GM12874 (cell line): ENCODE data around the gene PRAC1.

Experiments
- TF ChIP-seq, protein P1 (sequence below): IDR thresholded peaks from 2 replicates; pipeline ENCODE4 v1.5.1; 2011; ENCODE audit warnings: low read depth, mild to moderate bottlenecking, control low read depth, low read length, moderate library complexity; ENCODE audit not compliant: insufficient read depth

The PRAC1 gene

DNA sequence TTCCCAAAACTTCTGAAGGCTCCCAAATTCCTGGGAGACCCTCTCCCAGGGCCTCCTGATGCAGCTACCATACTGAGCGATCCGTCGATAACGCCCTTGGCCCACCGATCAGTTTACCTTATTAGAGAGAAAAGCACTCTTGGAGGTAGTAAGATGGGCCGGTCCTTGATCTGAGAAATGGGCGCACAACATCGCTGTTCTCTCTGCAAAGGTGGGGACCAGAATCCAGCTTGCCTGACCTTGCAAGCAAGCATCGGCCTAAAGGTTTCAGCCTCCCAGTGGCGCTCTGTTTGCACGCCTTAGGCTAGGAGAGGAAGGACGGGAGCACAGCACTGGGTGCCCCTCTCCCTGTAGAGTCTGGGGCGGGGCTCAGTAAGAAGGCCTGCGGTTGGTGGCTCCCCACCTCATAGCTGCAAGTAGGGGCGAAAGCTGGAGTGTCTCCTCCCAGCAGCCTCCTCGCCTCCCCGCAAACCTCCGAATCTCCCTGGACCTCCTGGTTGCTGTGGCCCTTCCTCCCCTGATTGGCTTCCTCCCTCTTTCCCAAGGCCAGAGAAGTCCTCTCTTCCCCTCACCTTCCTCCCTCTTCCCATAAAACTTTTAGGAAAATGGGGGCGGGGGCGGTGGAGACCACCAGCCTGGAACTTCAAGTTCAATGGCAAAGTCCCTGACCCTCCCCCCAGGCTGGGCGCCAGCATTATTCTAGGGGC lies at the start of gene PRAC1:
Gene PRAC1 (minus strand): TSS at position 318 of the 707 bp plus-strand sequence. CDS start 126 bp downstream, at position 192.
- TF ChIP-seq, protein P1, sequence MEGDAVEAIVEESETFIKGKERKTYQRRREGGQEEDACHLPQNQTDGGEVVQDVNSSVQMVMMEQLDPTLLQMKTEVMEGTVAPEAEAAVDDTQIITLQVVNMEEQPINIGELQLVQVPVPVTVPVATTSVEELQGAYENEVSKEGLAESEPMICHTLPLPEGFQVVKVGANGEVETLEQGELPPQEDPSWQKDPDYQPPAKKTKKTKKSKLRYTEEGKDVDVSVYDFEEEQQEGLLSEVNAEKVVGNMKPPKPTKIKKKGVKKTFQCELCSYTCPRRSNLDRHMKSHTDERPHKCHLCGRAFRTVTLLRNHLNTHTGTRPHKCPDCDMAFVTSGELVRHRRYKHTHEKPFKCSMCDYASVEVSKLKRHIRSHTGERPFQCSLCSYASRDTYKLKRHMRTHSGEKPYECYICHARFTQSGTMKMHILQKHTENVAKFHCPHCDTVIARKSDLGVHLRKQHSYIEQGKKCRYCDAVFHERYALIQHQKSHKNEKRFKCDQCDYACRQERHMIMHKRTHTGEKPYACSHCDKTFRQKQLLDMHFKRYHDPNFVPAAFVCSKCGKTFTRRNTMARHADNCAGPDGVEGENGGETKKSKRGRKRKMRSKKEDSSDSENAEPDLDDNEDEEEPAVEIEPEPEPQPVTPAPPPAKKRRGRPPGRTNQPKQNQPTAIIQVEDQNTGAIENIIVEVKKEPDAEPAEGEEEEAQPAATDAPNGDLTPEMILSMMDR: no peak

DNA sequence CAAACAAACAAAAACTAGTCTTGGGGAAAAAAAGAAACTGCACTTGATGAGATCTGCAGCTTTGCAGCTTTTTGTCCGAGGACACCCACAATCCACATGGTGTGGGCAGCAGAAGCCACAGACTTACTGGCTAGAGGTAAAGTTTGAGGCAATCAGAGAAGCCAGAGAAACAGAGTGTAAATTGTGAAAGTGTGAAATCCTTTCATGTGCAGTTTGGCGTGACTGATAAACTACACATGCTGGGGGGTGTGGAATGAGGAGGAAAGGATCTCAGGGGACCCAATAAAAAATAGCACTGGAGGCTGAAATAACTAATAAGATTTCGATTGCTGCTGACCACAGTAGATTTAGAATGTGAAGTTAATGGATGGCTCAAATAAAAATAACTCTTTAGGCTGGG lies 48.6 kb upstream of the PRAC1 start:
- TF ChIP-seq, protein P1: no peak

DNA sequence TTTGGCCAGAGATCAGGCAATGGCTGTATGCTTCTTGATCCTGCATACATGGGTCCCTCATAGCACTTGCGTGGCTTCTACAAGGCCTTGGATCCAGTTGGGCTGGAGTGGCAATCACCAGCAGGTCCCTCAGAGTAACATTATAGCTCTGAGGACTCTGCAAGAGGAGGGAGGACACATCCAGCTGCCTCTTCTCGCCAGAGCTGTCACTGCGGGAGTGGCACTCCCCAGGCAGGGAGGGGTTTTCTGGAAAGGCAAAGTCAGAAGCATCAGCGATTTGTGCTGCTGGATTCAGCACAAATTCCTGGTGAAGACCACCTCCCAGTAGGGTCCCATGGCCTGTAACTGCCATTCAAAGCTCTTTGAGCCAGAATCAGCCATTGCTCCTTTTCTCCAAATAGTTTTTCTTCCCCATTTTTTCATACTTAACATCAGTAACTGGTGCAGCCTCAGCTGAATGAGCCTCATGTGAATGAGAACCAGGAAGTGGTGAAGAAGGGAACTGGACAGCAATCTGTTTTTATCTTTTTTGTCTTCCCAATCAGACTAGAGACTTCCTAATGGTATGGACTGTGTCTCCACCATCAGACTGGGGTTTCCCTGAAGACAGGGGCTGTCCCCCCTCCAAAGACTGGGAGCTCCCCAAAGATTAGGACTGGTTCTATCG lies 46.8 kb upstream of the PRAC1 start:
- TF ChIP-seq, protein P1: no peak

DNA sequence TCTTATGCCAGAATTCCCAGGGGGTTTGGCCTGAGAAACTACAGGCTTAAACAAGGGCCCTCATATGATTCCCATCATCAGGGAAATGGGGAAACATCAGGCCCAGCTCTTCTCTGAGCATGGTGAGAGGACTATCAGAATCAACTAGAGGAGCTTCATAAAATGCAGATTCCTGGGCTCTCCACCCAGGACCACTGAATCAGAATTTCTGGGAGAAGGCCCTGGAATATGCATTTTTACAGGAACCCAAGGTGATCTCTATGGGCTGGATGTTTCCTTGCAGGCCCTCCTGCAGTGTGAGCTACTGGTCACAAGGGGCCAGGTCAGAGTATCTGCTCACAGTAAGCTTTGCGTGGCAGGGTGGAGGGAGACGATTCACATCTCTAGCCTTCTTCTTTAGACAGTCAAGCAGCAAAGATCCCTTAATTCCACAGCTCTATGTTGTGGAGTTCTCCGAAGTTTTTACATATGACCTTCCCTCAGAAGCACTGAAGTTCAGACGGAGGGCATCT lies 45.0 kb upstream of the PRAC1 start:
- TF ChIP-seq, protein P1: no peak

DNA sequence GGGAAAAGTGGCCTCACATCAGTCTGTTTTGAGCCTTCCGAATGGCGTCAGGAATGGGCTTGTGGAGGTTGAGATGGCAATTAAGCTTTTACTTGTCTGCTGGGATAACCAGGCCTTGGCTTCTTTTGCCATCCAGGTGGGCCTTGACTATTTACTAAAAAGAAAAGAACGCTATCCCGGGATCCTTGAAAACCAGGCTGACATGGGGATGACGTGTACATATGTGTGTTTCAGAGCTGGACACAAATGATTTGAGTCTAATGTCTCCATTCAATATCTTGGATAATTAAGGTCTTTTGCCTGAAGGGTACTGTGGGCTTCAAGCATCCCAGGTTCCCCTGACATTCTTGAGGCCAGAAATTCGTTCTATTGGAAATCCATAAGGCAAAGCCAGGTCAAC lies 38.8 kb upstream of the PRAC1 start:
- TF ChIP-seq, protein P1: no peak

DNA sequence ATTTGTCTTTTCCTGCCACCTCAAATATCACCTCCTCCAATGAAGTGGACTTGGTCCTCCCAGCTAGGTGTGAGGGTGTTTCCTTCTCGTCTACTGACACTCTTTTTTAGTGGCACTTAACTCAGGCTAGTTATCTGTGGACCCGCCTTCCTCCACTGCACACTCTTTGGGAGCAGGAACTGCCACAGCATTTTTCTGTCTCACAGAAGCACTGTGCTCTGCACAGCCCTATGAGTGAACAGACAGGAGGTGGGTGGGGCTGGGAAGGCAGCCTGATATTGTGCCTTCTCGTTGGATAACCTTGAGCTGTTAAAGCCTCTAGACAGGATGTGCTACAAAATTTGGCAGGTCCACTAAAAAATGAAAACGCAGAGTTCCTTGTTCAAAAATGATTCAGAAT lies 38.1 kb upstream of the PRAC1 start:
- TF ChIP-seq, protein P1: no peak

DNA sequence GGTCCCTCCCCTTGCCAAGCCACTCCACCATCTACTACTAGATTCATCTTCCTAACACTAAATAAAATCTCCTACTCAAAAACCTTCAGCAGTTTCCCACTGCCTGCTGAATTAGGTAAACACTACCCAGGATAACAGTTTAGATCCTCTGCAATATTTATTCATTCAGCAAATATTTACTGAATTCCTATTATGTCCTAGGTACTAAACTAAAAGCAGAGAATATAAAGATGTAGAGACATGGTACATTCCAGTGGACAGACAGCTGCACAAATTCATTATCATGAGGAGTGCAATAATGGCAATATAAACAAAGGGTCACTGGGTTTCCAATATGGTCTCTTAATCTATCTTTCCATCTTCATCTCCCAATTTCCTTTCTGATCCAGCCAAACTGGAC lies 37.0 kb upstream of the PRAC1 start:
- TF ChIP-seq, protein P1: no peak
